Caco-2 (cell line): ENCODE data around the gene PPP1R13B. TPM values are rescaled to one million over a fixed set of nuclear protein-coding genes. Genes with fewer than 3 reads are reported as not detected.

ENCODE experiments used
- BruUV-seq: library from RNA; stranded (reverse); fragments of 400-500 nt; replicated peaks from 2 replicates; lab custom pipeline; 2021; lab: Mats Ljungman, UMichigan
- CTCF ChIA-PET: fragments of 300-600 bp; sonication (Branson Sonifier 250); formaldehyde crosslinking; loops from one replicate; lab custom pipeline; 2022; ENCODE audit warnings: antibody characterized with exemption; lab: Charles Lee
- POLR2A ChIA-PET: fragments of 300-600 bp; sonication (Branson Sonifier 250); formaldehyde crosslinking; loops from one replicate; lab custom pipeline; 2022; ENCODE audit warnings: antibody characterized with exemption; lab: Charles Lee
- DNase-seq, 2 experiments: peaks; one replicate each; pipeline versions ENCODE4 v3.0.0 to v3.0.0-alpha.2; 2020 to 2022
- H3K27me3 ChIP-seq: replicated peaks from 2 replicates; pipeline ENCODE4 v1.6.0; 2011; ENCODE audit warnings: low read length; ENCODE audit not compliant: control insufficient read depth, insufficient read depth
- H3K36me3 ChIP-seq: 2 replicates; pipeline ENCODE4 v1.5.1; 2011; ENCODE audit warnings: low read length; ENCODE audit not compliant: control insufficient read depth, insufficient read depth
- H3K4me1 ChIP-seq: fragments of 250-450 bp; sonication (Bioruptor Pico); 2 replicates; pipeline ENCODE4 v1.5.1; 2020; ENCODE audit warnings: mild to moderate bottlenecking
- H3K4me3 ChIP-seq: 2 replicates; pipeline ENCODE4 v1.5.1; 2011; ENCODE audit warnings: low read depth, mild to moderate bottlenecking, control low read depth, low read length
- H3K9me3 ChIP-seq: fragments of 250-450 bp; sonication (Bioruptor Pico); 2 replicates; pipeline ENCODE4 v1.5.1; 2020; ENCODE audit warnings: mild to moderate bottlenecking, moderate library complexity
- H3K27ac Mint-ChIP-seq: one replicate; pipeline ENCODE4 v1.8.0; 2022; ENCODE audit warnings: mixed read lengths; ENCODE audit not compliant: unreplicated experiment
- H3K27me3 Mint-ChIP-seq: one replicate; pipeline ENCODE4 v1.8.0; 2022; ENCODE audit warnings: mixed read lengths; ENCODE audit not compliant: insufficient read depth, unreplicated experiment
- H3K36me3 Mint-ChIP-seq: one replicate; pipeline ENCODE4 v1.8.0; 2022; ENCODE audit warnings: mild to moderate bottlenecking, mixed read lengths; ENCODE audit not compliant: insufficient read depth, unreplicated experiment
- H3K4me1 Mint-ChIP-seq: one replicate; pipeline ENCODE4 v1.8.0; 2022; ENCODE audit warnings: low read depth, mixed read lengths; ENCODE audit not compliant: unreplicated experiment
- H3K4me3 Mint-ChIP-seq: one replicate; pipeline ENCODE4 v1.8.0; 2022; ENCODE audit warnings: mild to moderate bottlenecking, moderate library complexity, mixed read lengths; ENCODE audit not compliant: unreplicated experiment
- H3K9me3 Mint-ChIP-seq: one replicate; pipeline ENCODE4 v1.8.0; 2022; ENCODE audit warnings: mixed read lengths; ENCODE audit not compliant: unreplicated experiment
- intact Hi-C: fragments of 100-400 bp; cut with micrococcal nuclease; formaldehyde crosslinking; loops from one replicate; pipeline ENCODE4 v1.10.0; 2022; ENCODE audit not compliant: unreplicated experiment
- total RNA-seq: library from RNA; stranded (reverse); gene quantifications from 2 replicates; pipeline ENCODE4 v1.2.3, GENCODE V29; 2022
- TF ChIP-seq, protein P1 (sequence below), 2 experiments: fragments of 200-600 bp in 1 of 2; IDR thresholded peaks; 1 replicate in 1 of 2; 2 replicates in 1 of 2; pipeline versions ENCODE4 v1.5.1 to v1.8.0; 2011 to 2022; ENCODE audit warnings: antibody characterized with exemption in 1 of 2, control low read depth in 1 of 2, inconsistent platforms in 1 of 2, low read depth in 1 of 2, low read length in 1 of 2, mild to moderate bottlenecking in 1 of 2, moderate library complexity in 1 of 2; ENCODE audit not compliant: insufficient read depth in 1 of 2, severe bottlenecking in 1 of 2, unreplicated experiment in 1 of 2

PPP1R13B gene
- total RNA-seq, 1 experiment from 2014 or later: 15.8 TPM

DNA sequence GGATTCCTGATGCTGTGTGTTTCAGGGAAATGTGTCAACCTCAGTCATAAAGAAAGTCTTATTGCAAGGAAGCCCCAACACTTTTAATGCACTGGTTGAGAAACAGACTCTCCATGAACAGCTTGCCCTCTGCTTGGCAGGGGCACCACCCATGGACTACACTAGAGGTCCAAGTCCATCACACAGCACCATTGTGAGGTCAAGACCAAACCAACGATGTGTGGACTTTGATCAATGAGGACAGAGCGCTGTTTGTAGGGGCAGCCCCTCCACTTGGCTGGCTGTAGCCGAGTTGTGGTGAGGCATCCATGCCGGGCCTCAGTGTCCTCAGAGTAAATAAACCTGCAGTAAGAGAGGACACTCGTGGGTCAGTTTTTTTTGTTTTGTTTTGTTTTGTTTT lies 102.0 kb downstream of the PPP1R13B start:
- no peak for DNase-seq

DNA sequence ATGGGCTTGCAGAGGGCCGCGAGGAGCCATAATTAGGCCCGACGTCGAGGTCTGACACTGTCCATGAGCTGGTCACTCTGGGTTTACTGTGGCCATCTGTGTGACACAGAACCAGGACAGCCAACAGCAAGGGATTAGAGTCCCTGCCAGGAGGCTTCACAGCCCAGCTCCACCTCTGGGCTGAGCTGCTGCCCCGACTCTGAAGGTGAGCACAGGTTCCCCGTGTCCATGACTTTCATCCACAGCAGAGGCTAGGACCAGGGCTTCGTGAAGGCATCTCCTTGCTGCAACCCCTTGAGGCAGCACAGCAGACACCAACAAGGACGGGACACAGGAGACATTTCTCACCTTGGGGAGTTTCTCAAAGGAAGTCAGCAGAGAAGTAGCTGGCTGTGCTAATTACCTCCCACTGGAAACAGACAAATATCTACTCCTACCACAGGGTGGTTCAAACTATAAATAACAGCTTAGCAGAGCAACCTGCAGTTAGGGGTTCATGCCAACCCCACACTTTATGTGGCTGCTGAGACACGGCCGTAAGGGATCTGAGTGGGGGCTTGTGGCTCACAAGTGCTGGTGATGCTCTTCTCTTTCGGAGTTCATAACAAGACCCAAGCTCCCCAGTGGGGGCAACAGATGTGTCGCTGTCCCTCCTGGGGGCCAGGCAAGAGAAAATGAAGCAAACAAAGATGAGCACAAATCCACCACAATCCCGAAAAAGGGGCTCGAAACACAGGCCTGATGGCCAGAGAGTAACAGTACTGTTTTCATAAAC lies 102.6 kb downstream of the PPP1R13B start:
- H3K4me1 Mint-ChIP-seq: no peaks in the 10 kb centered on the region
- intact Hi-C loops: no loop called here

More for the DNA sequence above, 102.0 kb downstream of the PPP1R13B start:
- Histone ChIP-seq H3K4me3 (no peak overlapping the region), H3K27me3 (no peaks in the 10 kb centered on the region), H3K4me1 (no peaks in the 10 kb centered on the region), H3K9me3 (no peaks in the 10 kb centered on the region), H3K36me3 (no peaks in the 10 kb centered on the region)
- BruUV-seq: no TSS peak
- intact Hi-C loops: no loop called here
- H3K4me1 Mint-ChIP-seq: no peaks in the 10 kb centered on the region
- H3K27ac Mint-ChIP-seq: no peak overlapping the region
- ChIA-PET POLR2A (no interaction called here), CTCF (no interaction called here)
- TF ChIP-seq, protein P1, sequence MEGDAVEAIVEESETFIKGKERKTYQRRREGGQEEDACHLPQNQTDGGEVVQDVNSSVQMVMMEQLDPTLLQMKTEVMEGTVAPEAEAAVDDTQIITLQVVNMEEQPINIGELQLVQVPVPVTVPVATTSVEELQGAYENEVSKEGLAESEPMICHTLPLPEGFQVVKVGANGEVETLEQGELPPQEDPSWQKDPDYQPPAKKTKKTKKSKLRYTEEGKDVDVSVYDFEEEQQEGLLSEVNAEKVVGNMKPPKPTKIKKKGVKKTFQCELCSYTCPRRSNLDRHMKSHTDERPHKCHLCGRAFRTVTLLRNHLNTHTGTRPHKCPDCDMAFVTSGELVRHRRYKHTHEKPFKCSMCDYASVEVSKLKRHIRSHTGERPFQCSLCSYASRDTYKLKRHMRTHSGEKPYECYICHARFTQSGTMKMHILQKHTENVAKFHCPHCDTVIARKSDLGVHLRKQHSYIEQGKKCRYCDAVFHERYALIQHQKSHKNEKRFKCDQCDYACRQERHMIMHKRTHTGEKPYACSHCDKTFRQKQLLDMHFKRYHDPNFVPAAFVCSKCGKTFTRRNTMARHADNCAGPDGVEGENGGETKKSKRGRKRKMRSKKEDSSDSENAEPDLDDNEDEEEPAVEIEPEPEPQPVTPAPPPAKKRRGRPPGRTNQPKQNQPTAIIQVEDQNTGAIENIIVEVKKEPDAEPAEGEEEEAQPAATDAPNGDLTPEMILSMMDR (IDR thresholded peaks at IDR 0.05; ENCODE audit: insufficient read depth in 1 of 2, low read depth in 1 of 2, low read length in 1 of 2, severe bottlenecking in 1 of 2, unreplicated experiment in 1 of 2): no peak
- no peak overlapping the region for H3K4me3 Mint-ChIP-seq
- H3K9me3 Mint-ChIP-seq: no peaks in the 10 kb centered on the region
- H3K27me3 Mint-ChIP-seq: no peaks in the 10 kb centered on the region
- H3K36me3 Mint-ChIP-seq: no peaks in the 10 kb centered on the region

DNA sequence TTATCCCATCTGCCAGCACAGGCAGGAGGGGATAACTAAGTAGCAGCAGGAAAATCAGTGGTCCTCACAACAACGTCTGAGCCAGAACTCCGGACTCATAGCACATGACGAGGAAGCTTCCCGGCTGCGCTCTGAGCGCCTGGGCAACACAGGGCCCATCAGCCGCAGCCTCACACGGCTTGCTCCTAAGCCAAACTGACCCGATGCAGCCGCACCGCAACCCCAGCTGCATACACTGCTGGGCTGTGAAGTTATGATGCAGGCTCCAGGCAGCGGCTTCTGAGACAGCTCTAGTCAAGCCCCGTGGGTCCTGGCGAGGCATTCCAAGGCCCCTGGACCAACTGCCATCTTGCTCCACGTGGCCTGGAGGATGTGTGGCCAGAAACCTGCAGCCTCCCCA lies 103.7 kb downstream of the PPP1R13B start:
- Mint-ChIP-seq H3K27me3 (no peaks in the 10 kb centered on the region), H3K4me1 (no peaks in the 10 kb centered on the region), H3K27ac (no peak overlapping the region), H3K9me3 (no peaks in the 10 kb centered on the region), H3K4me3 (no peak overlapping the region), H3K36me3 (no peaks in the 10 kb centered on the region)
- Histone ChIP-seq H3K27me3 (no peaks in the 10 kb centered on the region), H3K4me3 (no peak overlapping the region), H3K36me3 (peaks cover 2% of the 10 kb centered on the region; the same call in 1 of the 2 replicates), H3K4me1 (no peaks in the 10 kb centered on the region), H3K9me3 (no peaks in the 10 kb centered on the region)
- ChIA-PET POLR2A (no interaction called here), CTCF (no interaction called here)
- no TSS peak for BruUV-seq
- intact Hi-C loops: no loop called here
- no peak for DNase-seq
- TF ChIP-seq, protein P1 (IDR thresholded peaks at IDR 0.05; ENCODE audit: insufficient read depth in 1 of 2, low read depth in 1 of 2, low read length in 1 of 2, severe bottlenecking in 1 of 2, unreplicated experiment in 1 of 2): no peak

More for the DNA sequence above, 102.6 kb downstream of the PPP1R13B start:
- Mint-ChIP-seq H3K36me3 (no peaks in the 10 kb centered on the region), H3K27ac (no peak overlapping the region), H3K4me3 (no peak overlapping the region), H3K9me3 (no peaks in the 10 kb centered on the region), H3K27me3 (no peaks in the 10 kb centered on the region)
- BruUV-seq: no TSS peak
- H3K4me3 ChIP-seq: no peak overlapping the region
- H3K27me3 ChIP-seq: no peaks in the 10 kb centered on the region
- no peaks in the 10 kb centered on the region for H3K36me3 ChIP-seq
- no peak for DNase-seq
- TF ChIP-seq, protein P1 (IDR thresholded peaks at IDR 0.05; ENCODE audit: insufficient read depth in 1 of 2, low read depth in 1 of 2, low read length in 1 of 2, severe bottlenecking in 1 of 2, unreplicated experiment in 1 of 2): no peak
- no peaks in the 10 kb centered on the region for H3K9me3 ChIP-seq
- POLR2A ChIA-PET: no interaction called here
- H3K4me1 ChIP-seq: no peaks in the 10 kb centered on the region
- CTCF ChIA-PET: interaction anchor here (0.5 to 0.6 kb wide), 3 partner anchors 63 to 986 kb away, joined by 3 to 4 read pairs (median 3); partner anchors contain the start of gene ASPG
